ENCODE measurements around the gene SMOC2.

The SMOC2 gene

GRCh38 chr6:168516944-168517741, 76.2 kb downstream of the SMOC2 start:
- DNase-seq, result no peak

GRCh38 chr6:168517742-168518347, 76.9 kb downstream of the SMOC2 start:
- no peak for DNase-seq

GRCh38 chr6:168518348-168518745, 77.4 kb downstream of the SMOC2 start:
- no peak for DNase-seq

- no peak for DNase-seq
These were observed 77.9 kb downstream of the SMOC2 start for GRCh38 chr6:168518867-168519266.

- no peak for DNase-seq
These were observed 79.2 kb downstream of the SMOC2 start for GRCh38 chr6:168520233-168520632.

- DNase-seq, result no peak
These were observed 83.6 kb downstream of the SMOC2 start for GRCh38 chr6:168524571-168525001.

GRCh38 chr6:168525114-168525513, 84.1 kb downstream of the SMOC2 start:
- no peak for DNase-seq

GRCh38 chr6:168525926-168526630, 85.1 kb downstream of the SMOC2 start:
- no peak for DNase-seq

GRCh38 chr6:168526841-168527281, 85.9 kb downstream of the SMOC2 start:
- no peak for DNase-seq

GRCh38 chr6:168527451-168528210, 86.6 kb downstream of the SMOC2 start:
- DNase-seq, result no peak

GRCh38 chr6:168528474-168529095, 87.6 kb downstream of the SMOC2 start:
- no peak for DNase-seq

GRCh38 chr6:168529214-168529613, 88.2 kb downstream of the SMOC2 start:
- DNase-seq, result no peak

GRCh38 chr6:168530653-168531071, 89.7 kb downstream of the SMOC2 start:
- DNase-seq, result no peak

- DNase-seq, result no peak
These were observed 91.1 kb downstream of the SMOC2 start for GRCh38 chr6:168532070-168532469.

- DNase-seq, result no peak
These were observed 92.4 kb downstream of the SMOC2 start for GRCh38 chr6:168533414-168533813.

GRCh38 chr6:168534265-168534664, 93.3 kb downstream of the SMOC2 start:
- no peak for DNase-seq

GRCh38 chr6:168535711-168536110, 94.7 kb downstream of the SMOC2 start:
- DNase-seq, result no peak

- DNase-seq, result no peak
These were observed 95.2 kb downstream of the SMOC2 start for GRCh38 chr6:168536196-168536595.

GRCh38 chr6:168536665-168537539, 95.9 kb downstream of the SMOC2 start:
- DNase-seq, result no peak

- no peak for DNase-seq
These were observed 96.5 kb downstream of the SMOC2 start for GRCh38 chr6:168537540-168537884.
